Spleen (tissue), 11 donors: ENCODE data around the gene GAL3ST2. TPM values are rescaled to one million over a fixed set of nuclear protein-coding genes. Genes with fewer than 3 reads are reported as not detected.
A peak's percentile ranks its signal among the peaks of the same experiment; 100 is the strongest.

Experiments
- DNase-seq: peaks from one replicate; pipeline ENCODE4 v3.0.0-alpha.2; 2020
- H3K27ac ChIP-seq, 8 donors: fragments of 200-600 bp; sonication (generic) in 7 of 8; 1 replicate in 4 of 8; 2 replicates in 4 of 8; pipeline versions ENCODE4 v1.5.0 to v1.8.0; 2016 to 2021; ENCODE audit warnings: inconsistent platforms in 4 of 8, mild to moderate bottlenecking in 4 of 8, moderate library complexity in 1 of 8
- H3K27me3 ChIP-seq, 7 donors: fragments of 200-600 bp; sonication (generic) in 6 of 7; replicated peaks in 1 of 7; 1 replicate in 4 of 7; 2 replicates in 3 of 7; pipeline versions ENCODE4 v1.5.0 to v1.8.0; 2016 to 2021; ENCODE audit warnings: inconsistent platforms in 3 of 7, mild to moderate bottlenecking in 1 of 7
- H3K36me3 ChIP-seq, 6 donors: fragments of 200-600 bp; sonication (generic) in 5 of 6; 1 replicate in 4 of 6; 2 replicates in 2 of 6; pipeline versions ENCODE4 v1.5.0 to v1.8.0; 2016 to 2021; ENCODE audit warnings: inconsistent platforms in 2 of 6
- H3K4me1 ChIP-seq, 6 donors: fragments of 200-600 bp; sonication (generic) in 5 of 6; 1 replicate in 3 of 6; 2 replicates in 3 of 6; pipeline versions ENCODE4 v1.5.0 to v1.8.0; 2016 to 2021; ENCODE audit warnings: inconsistent platforms in 3 of 6
- H3K4me3 ChIP-seq, 8 donors: fragments of 200-600 bp; sonication (generic) in 7 of 8; 1 replicate in 4 of 8; 2 replicates in 4 of 8; pipeline versions ENCODE4 v1.5.0 to v1.8.0; 2016 to 2021; ENCODE audit warnings: inconsistent platforms in 4 of 8, mild to moderate bottlenecking in 4 of 8, moderate library complexity in 2 of 8
- H3K9me3 ChIP-seq, 8 donors: fragments of 200-600 bp; sonication (generic) in 7 of 8; 1 replicate in 4 of 8; 2 replicates in 4 of 8; pipeline versions ENCODE4 v1.5.0 to v1.8.0; 2016 to 2021; ENCODE audit warnings: inconsistent platforms in 4 of 8
- CTCF ChIP-seq, 11 experiments: fragments of 200-600 bp in 7 of 11; fragments of 450-650 bp in 4 of 11; sonication (generic) in 4 of 11; IDR thresholded peaks in 8 of 11; conservative IDR thresholded peaks in 3 of 11; 1 replicate in 7 of 11; 2 replicates in 4 of 11; pipeline versions ENCODE4 v1.4.0 to v1.8.0; 2016 to 2021; ENCODE audit warnings: antibody characterized with exemption in 11 of 11, inconsistent platforms in 4 of 11, mild to moderate bottlenecking in 1 of 11
- POLR2A ChIP-seq, 3 donors: fragments of 450-650 bp; IDR thresholded peaks; one replicate each; pipeline ENCODE4 v1.5.1; 2017; ENCODE audit warnings: antibody characterized with exemption in 3 of 3, mild to moderate bottlenecking in 1 of 3
- POLR2AphosphoS5 ChIP-seq, 3 donors: sonication (generic); formaldehyde crosslinking; IDR thresholded peaks; one replicate each; pipeline ENCODE4 v1.5.1; 2017; ENCODE audit warnings: antibody characterized with exemption in 3 of 3
- WGBS, 5 donors: extraction: QIAGEN DNeasy Blood & Tissue Kit in 3 of 5; methylation state at CpG; one replicate each; pipeline versions ENCODE4 v1.1.5 to v1.1.7; 2013 to 2018; 5-methylcytosine and 5-hydroxymethylcytosine counted together
- intact Hi-C: fragments of 100-400 bp; cut with DNase I; formaldehyde crosslinking; loops from one replicate; pipeline ENCODE4 v1.15.0; 2023; ENCODE audit warnings: low total_unique reads
- polyA plus RNA-seq, 3 donors: library from polyadenylated mRNA; stranded (reverse); fragments of 200-250 nt; gene quantifications; one replicate each; pipeline ENCODE4 v1.2.1, GENCODE V29; 2013
- total RNA-seq, 7 donors: library from RNA; depleted of rRNA in 3 of 7; stranded (reverse); fragments of >200 nt in 3 of 7; fragmentation: NEBNext Ultra II Directional in 4 of 7; extraction: Animal tissue kit (Norgen Biotek cat#: 25700) in 4 of 7; gene quantifications; one replicate each; pipeline versions ENCODE4 v1.1.0 to v1.2.1, GENCODE V29; 2016 to 2021
- donor health status: healthy with polysubstance abuse.
- donor health status: DM: no; HTN: no; CAD: no; lungs with moderate emphysema.
- donor health status: DM: no; HTN: no; CAD: no.
- donor health status: Bipolar disorder and iron deficiency.
- donor health status: healthy.
- donor health status: DM: no; HTN: no; CAD: no.
- donor health status: DM: yes; HTN: yes; CAD: no.

The GAL3ST2 gene
- total and polyA plus RNA-seq, 10 donors = 0.25 to 0.85 TPM; not detected in 8

GRCh38 chr2:241836292-241836691 is 59.7 kb downstream of the GAL3ST2 start:
- WGBS, 5 donors = 52 to 63% (median 62%) methylated on average over 6 of the region's 6 CpGs
- no peak overlapping the region for H3K4me3 ChIP-seq
- no peaks in the 10 kb centered on the region for H3K36me3 ChIP-seq
- H3K27ac ChIP-seq = no peak overlapping the region
- TF ChIP-seq CTCF (IDR thresholded peaks at IDR 0.05 in 8 of 11, conservative IDR thresholded peaks at IDR 0.05 in 3 of 11) = no peak
- no peak for TF ChIP-seq POLR2A (IDR thresholded peaks at IDR 0.05)
- no peak for TF ChIP-seq POLR2AphosphoS5 (IDR thresholded peaks at IDR 0.05)
- H3K4me1 ChIP-seq = peaks cover 0 to 3% (median 0%) of the 10 kb centered on the region in 6 donors
- intact Hi-C loops = no loop called here
- DNase-seq = no peak
- peaks cover 0 to 4% (median 0%) of the 10 kb centered on the region in 8 donors for H3K9me3 ChIP-seq
- peaks cover 0 to 5% (median 0%) of the 10 kb centered on the region in 7 donors for H3K27me3 ChIP-seq

GRCh38 chr2:241837197-241837965 is 60.8 kb downstream of the GAL3ST2 start:
- Histone ChIP-seq H3K27me3 (peaks cover 0 to 5% (median 0%) of the 10 kb centered on the region in 7 donors), H3K27ac (no peak overlapping the region), H3K9me3 (peaks cover 0 to 4% (median 0%) of the 10 kb centered on the region in 8 donors), H3K4me1 (peaks cover 0 to 5% (median 0%) of the 10 kb centered on the region in 6 donors), H3K36me3 (no peaks in the 10 kb centered on the region), H3K4me3 (no peak overlapping the region)
- TF ChIP-seq POLR2A (IDR thresholded peaks at IDR 0.05) (no peak), CTCF (IDR thresholded peaks at IDR 0.05 in 8 of 11, conservative IDR thresholded peaks at IDR 0.05 in 3 of 11) (no peak), POLR2AphosphoS5 (IDR thresholded peaks at IDR 0.05) (no peak)
- DNase-seq = no peak
- WGBS, 5 donors = 71 to 81% (median 73%) methylated on average over 13 of the region's 13 CpGs
- intact Hi-C loops = no loop called here

DNA sequence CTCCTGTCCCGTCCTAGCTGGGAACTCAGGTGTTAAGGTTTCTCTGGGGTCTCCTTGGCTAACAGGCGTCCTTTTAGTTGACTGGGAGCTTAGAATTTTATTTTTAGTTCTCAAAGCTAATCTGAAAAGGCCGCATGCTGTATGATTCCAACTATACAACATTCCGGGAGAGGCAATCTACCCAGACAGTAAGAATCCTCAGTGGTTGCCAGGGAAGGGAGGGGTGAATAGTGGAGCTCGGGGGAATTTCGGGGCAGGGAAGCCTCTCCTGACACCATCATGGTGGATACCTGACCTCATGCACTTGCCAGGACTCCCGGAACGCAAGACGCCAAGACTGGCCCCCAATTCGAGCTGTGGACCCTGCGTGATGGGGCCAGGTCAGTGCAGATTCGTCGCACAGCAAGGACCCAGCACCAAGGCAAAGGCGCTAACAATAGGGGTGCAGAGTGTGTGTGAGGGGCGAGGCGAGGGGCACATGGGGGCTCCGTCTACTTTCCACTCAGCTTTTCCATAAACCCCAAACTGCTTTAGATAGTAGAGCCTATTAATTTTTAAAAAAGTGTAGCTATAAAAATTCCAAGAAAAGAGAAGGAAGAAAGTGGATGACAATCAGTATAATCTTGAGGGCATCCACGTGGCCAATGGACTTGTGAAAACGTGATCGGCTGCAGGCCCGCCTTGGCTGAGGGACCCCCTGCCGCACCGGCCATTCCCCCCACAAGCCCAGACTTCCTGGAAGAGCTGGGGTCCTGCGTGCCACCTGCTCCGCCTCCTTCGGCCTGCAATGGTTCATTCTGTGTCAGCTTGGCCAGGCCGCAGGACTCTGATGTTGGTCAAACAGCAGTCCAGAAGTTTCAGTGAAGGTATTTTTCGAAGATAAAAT is 64.8 kb downstream of the GAL3ST2 start:
- Histone ChIP-seq H3K27ac (peak overlapping the region in 1 of 8 donors; percentile 68), H3K9me3 (no peaks in the 10 kb centered on the region), H3K4me3 (no peak overlapping the region), H3K27me3 (peaks cover 0 to 21% (median 0%) of the 10 kb centered on the region in 7 donors), H3K4me1 (peaks cover 13 to 36% (median 26%) of the 10 kb centered on the region in 6 donors), H3K36me3 (no peaks in the 10 kb centered on the region)
- intact Hi-C loops = no loop called here
- DNase-seq = peak; percentile 73
- TF ChIP-seq POLR2AphosphoS5 (IDR thresholded peaks at IDR 0.05) = no peak
- TF ChIP-seq POLR2A (IDR thresholded peaks at IDR 0.05) = no peak
- no peak for TF ChIP-seq CTCF (IDR thresholded peaks at IDR 0.05 in 8 of 11, conservative IDR thresholded peaks at IDR 0.05 in 3 of 11)
- WGBS, 5 donors = 87 to 93% (median 87%) methylated on average over 28 of the region's 28 CpGs

- DNase-seq = no peak
- Histone ChIP-seq H3K36me3 (no peaks in the 10 kb centered on the region), H3K27ac (peak overlapping the region in 2 of 8 donors; percentile 68 to 81), H3K4me1 (peaks cover 13 to 36% (median 26%) of the 10 kb centered on the region in 6 donors), H3K27me3 (peaks cover 0 to 21% (median 0%) of the 10 kb centered on the region in 7 donors), H3K4me3 (no peak overlapping the region), H3K9me3 (no peaks in the 10 kb centered on the region)
- 90 to 95% (median 91%) methylated on average over 11 of the region's 11 CpGs for WGBS, 5 donors
- intact Hi-C loops = no loop called here
- TF ChIP-seq POLR2AphosphoS5 (IDR thresholded peaks at IDR 0.05) (no peak), POLR2A (IDR thresholded peaks at IDR 0.05) (no peak), CTCF (IDR thresholded peaks at IDR 0.05 in 8 of 11, conservative IDR thresholded peaks at IDR 0.05 in 3 of 11) (no peak)
Observed at GRCh38 chr2:241842067-241842415, 65.4 kb downstream of the GAL3ST2 start.
